Sigmoid colon (tissue), 4 donors: ENCODE data around the gene DPP6.

Experiments used
- CTCF ChIP-seq, 4 experiments: fragments of 450-650 bp in 3 of 4; fragments of 200-600 bp in 1 of 4; IDR thresholded peaks; one replicate each; pipeline ENCODE4 v1.5.1; 2016 to 2019; ENCODE audit warnings: antibody characterized with exemption in 4 of 4, mild to moderate bottlenecking in 3 of 4, moderate library complexity in 2 of 4
- EP300 ChIP-seq, 4 donors: sonication (generic); formaldehyde crosslinking; IDR thresholded peaks; one replicate each; pipeline ENCODE4 v1.6.1; 2017; ENCODE audit warnings: antibody characterized with exemption in 4 of 4
- POLR2A ChIP-seq, 2 donors: fragments of 450-650 bp; IDR thresholded peaks; one replicate each; pipeline ENCODE4 v1.6.1; 2016; ENCODE audit warnings: antibody characterized with exemption in 2 of 2, mild to moderate bottlenecking in 2 of 2, moderate library complexity in 2 of 2
- POLR2AphosphoS5 ChIP-seq, 4 donors: sonication (generic); formaldehyde crosslinking; IDR thresholded peaks; one replicate each; pipeline ENCODE4 v1.6.1; 2017; ENCODE audit warnings: antibody characterized with exemption in 4 of 4

GRCh38 chr7:154804449-154804848 is 752.3 kb downstream of the DPP6 start:
- no peak for TF ChIP-seq POLR2AphosphoS5 (IDR thresholded peaks at IDR 0.05)
- no peak for TF ChIP-seq CTCF (IDR thresholded peaks at IDR 0.05)
- TF ChIP-seq EP300 (IDR thresholded peaks at IDR 0.05): no peak
- no peak for TF ChIP-seq POLR2A (IDR thresholded peaks at IDR 0.05)
